GM21529 (cell line): Measurements from ENCODE around the gene FTCDNL1.
A peak's percentile ranks its signal among the peaks of the same experiment; 100 is the strongest.

Source experiments
- ATAC-seq: cut with Tn5 transposase; IDR thresholded peaks from one replicate; pipeline ENCODE4 v1.9.1; 2021; ENCODE audit not compliant: unreplicated experiment

Gene FTCDNL1

GRCh38 chr2:199850718-199851500 is at the start of gene FTCDNL1:
Gene FTCDNL1, minus strand, starts transcription at chr2:199851192. Its CDS starts 2,230 bp downstream, at chr2:199848962.
- ATAC-seq, result peak; percentile 95

DNA sequence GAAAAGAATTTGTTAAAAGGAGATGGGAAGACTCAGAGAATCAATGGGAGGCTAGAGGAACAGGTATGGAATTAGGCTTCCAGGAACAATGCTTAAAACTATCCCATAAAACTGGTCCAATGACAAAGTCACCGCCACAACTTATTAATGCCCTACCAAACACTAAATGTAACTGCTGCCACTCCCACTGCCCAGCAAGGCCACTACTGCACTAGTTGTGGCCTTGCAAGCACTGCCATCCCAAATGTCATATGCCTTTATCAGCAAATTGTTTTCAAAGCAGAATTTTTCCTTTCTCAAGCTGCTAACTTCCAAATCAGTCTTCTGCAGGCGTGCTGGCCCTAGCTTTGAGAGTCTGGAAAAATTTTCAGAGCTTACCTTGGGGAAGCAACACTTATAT is 45.6 kb upstream of the FTCDNL1 start:
- no peak for ATAC-seq

DNA sequence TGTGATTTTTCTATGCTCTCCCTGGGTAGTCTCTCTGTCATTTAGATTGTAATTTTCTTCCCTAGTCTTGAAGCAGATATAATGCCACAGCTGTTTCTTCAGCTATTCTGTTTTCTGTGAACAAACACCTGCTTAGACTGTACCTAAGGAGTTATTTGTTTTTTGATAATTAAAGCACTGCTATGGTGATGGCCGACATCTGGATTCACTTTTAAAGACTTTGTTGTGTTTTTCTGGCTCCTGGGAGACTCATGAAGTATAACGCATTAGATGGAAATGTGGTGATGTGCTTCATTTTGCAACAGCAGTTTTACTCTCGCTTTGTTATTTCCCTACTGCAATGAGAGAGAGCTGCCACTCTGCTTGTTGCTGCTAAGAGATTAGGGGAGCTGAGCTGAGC is 44.4 kb upstream of the FTCDNL1 start:
- ATAC-seq, result no peak

- ATAC-seq, result no peak
These were observed 32.7 kb upstream of the FTCDNL1 start for GRCh38 chr2:199883474-199884212.

- no peak for ATAC-seq
These were observed 31.7 kb upstream of the FTCDNL1 start for GRCh38 chr2:199882667-199883066.

GRCh38 chr2:199875400-199875799 is 24.4 kb upstream of the FTCDNL1 start:
- no peak for ATAC-seq

DNA sequence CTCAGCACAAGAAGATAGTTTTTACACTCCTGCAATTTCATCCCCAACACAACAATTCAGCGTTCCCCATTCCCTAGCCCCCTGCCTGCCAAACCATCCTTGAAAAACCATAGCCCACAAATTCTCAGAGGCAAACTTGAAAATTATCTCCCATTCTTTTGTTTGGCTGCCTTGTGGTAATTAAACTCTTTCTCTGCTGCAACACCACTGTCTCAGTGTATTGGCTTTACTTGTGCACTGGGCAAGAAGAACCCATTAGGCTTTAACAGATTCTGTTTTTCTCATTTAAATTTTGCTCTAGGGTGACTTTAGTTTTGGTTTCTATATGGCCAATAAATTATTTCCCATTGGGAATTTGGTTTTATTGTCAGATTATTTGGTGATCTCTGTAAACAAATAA is 23.2 kb upstream of the FTCDNL1 start:
- no peak for ATAC-seq

DNA sequence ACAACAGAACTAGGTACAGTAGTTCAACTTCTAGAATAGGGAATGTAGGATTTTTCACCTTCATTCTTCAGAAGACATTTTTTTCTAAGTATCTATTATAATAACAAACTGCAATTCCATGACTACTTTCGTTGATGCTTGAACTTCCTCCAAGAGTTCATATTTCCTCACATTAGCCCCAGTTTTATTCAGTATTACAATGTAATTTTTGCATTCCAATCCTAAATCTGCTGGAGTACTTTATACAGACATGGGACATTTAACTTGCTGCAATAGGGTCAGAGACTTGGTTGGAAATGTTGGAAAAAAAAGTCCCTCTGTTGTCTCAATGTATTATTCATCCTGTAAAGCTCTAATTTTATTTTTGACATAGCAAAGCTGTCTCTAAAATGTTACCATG is 19.6 kb upstream of the FTCDNL1 start:
- no peak for ATAC-seq

DNA sequence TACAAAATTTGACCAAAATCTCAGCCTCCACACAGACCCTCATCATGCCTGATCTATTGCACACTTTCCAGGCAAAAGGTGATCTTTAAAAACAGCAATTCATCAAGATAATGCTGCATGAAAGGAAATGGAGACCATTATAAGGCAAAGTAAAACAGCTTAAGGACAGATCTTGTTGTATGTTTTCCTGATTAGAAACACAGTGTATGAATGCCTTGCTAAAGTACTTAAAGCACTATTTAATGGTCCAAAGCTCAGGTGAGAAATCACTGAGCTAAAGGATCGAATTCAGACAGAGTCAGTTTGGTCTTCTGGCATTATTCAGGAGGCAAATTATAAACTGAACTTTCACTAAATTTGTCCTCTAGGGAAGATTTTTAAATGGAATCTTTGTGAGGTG is 18.7 kb upstream of the FTCDNL1 start:
- no peak for ATAC-seq

DNA sequence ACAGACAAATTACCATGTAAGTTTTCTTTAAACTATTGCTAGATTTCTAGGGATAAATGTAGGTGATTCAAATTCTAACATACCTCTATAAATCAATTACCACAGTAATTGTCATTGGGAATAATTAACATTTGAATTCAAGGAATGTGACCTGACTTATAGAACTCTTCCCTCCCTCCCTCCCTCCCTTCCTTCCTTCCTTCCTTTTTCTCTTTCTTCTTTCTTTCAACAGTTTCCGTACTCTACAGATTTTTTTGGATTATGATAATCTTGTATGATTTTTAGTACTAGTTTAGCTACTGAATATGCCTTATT is 18.2 kb upstream of the FTCDNL1 start:
- no peak for ATAC-seq

DNA sequence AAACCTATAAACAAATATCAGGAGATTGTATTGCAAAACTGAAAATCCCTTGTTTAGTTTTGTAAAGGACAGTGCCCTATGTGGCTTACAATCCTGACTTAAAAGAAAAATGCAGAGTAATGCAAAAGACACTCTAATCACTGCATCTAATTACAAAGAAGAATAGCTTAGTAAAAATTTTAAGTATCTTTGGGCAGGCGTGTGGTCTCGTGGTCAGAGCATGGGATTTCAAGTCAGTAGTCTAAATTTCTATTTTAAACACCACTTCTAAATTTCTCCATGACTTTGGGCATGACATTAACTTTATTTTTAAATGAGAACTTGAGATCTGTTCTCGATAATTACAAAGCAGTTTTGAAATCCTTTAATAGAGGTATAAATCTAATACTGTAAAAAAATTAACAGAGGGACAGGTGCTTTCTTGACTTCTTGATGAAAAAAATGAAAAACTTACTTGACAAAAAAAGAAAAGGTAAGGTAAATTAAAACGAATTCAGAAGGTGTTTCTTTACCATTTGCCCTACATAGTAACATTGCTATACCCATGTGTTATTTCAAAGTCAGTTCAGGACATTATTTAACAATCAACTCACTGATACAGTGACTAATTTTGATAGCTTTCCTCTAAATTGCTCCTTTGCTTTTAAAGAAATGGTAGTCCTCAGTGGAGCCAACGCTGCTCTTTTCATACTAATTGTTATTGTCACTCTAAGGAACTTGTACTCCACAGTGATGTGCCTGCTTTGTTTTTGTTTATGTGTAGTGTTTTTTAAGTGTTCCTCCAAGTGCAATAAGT is 17.6 kb upstream of the FTCDNL1 start:
- no peak for ATAC-seq

DNA sequence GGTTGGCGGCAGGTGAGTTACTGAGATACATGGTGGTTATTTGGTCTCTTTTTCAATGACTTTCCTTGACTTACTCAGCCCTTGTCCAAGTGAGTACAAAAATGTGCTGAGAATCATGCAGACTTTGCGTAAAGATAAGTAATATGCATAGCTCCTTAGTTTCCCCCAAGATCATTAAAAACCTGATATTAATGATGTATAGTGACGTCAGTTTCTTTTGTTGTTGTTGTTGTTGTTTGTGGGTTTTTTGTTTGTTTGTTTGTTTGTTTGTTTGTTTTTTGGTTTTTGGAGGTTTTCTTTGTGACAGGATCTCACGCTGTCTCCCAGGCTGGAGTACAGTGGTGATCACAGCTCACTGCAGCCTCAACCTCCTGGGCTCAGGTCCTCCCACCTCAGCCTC is 14.9 kb upstream of the FTCDNL1 start:
- ATAC-seq, result no peak

DNA sequence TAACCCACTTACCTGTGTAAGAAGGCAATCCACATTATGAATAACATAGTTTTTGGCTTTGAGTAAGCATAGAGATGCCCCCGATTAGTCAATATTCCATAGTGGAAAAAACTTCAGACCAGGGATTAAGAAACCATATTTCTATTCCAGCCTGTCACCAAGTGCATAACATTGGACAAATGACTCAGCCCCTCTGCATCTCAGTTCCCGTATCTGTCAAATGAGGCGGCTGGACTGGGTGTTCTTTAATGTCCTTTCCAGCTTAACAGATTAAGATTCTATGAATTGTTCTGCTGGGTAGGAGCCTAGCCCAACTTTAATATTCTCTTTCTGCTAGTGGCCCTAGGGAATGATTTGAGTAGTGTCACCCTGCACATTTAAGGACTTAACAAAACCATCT is 11.8 kb upstream of the FTCDNL1 start:
- no peak for ATAC-seq

DNA sequence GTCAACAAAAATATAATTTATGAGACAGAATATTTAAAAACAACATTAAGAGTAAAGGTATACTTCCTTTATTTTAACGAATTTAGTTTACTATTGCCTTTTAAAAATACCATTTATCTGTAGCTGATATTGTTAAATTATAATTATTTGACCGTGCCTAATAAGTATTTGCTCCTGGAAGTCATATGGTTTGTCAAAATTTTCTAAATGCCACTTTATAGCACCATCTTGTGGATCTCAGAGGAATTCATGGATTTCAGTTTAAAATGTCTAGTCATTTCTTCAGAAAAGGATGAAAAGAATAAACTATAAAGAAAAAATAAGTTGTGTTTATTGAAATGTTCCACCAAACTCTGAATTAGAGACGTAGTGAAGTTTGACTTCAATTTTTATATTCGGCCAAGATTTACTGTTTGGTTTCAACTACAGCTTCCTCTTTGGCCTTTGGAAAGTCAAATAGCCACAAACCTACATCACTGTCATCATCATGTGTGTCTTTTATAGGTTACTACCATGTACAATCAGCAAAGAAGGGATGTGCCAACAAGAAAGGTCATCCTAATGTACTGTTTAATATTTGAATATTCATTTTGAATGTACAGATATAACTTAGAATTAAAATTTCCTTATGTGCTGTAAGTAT is 10.3 kb upstream of the FTCDNL1 start:
- no peak for ATAC-seq

GRCh38 chr2:199855812-199856211 is 4.8 kb upstream of the FTCDNL1 start:
- no peak for ATAC-seq

DNA sequence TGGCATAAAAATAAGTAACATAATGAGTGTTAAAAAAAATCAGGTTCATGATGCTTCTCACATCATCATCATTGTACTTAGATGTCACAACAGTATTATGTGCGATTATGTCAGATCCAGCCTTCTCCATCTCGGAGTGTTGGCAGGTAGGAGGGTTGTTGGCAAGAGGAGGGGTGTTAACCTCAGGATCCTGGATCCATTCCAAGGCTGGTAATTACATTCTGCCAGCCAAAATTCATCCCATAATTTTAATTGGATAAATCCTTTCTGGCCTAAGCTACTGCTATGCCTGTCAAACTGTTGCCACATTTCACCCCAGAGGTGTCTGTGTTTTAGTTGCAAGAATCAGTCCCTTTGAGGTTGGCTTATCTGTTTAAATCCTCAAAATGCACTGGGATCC is 891 bp upstream of the FTCDNL1 start:
- ATAC-seq, result no peak

GRCh38 chr2:199851501-199851810 is 464 bp upstream of the FTCDNL1 start:
- ATAC-seq, result no peak

DNA sequence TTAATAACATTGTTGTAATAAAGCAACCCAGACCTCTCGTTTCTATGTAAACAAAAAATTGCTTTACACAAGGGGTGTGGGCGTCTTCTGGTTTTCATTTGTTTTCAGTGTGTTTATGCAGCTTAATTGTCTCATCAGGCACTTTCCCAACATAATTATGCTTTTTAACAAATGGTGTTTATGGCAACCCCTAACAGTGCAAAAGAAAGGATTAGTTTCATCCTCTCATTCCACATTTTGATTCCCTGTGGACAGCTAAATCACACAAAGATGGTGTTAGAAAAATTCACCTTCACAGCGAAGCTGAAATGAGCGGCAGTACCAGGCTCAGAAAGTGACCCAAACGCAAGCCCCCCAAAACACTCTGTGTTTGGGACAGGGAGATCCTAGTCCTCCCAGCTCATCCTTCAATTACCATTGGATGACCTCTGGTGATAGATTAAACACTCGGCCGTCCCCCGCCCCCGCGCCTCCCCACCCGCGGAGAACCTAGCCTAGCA is 724 bp downstream of the FTCDNL1 start:
- ATAC-seq, result no peak

DNA sequence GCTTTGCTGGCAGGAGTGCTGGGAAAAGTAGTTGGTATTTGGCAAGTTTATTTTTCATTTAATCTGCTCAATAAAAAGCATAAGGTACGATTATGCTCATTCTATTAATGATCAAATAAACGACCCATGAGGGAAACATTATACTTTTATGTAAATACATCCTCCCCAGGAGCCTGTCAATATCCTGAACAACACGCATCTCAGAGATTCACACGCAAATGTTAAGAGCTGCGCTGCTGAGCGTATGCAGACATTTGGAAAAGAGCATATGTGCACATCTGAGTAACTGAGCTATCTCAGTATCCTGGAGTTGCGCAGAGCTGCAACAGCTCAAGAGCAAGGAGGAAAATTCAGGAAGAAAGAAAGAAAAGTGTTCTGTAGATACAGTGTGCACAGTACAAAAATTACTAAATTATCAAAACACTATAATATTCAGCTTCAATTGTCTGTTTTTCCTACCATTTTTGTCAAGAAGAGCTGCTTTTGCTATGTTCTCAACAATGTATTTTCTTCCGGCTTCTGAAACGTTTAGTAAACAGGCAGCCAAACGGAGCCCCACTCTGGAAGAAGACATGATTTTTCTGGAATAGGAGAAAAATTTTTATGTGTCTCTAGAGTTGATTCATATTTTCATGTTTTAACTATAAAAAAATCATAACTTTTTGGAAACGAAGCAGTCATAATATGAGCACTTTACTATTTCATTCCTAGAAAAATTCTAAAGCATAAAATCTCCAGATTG is 2.4 kb downstream of the FTCDNL1 start:
- no peak for ATAC-seq

DNA sequence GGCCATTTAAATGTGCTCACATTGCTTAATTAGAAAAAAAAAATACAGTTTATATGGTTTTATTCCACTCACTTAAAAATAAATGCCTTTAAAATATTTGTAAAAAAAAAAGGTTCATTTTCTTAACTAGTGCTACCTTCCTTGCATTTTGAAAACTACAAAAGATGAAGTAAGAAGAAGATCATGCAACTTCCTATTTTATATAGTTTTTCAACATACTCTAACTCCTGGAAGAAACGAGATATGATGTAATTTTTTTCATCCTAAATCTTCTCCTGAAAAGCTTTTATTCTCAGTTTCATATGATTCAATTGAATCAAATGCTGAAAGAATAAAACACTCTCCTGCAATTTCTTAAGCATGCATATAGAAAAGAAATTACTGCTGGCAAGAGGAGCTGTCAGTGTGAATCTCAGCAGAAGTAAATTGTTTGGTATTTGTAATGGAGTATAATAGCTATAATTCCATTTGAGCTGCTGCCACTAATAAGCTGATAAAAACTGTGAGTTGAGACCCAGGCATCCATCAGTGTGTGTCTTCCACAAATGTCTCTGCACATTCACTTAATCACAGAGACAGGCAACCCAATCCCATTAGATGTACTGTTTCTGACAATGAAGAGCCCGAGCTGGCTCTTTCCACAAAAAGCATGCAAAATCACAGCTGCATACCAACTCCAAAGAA is 3.7 kb downstream of the FTCDNL1 start:
- no peak for ATAC-seq
